ENCODE data around the gene CYB5R2. TPM values are rescaled to one million over a fixed set of nuclear protein-coding genes. Genes with fewer than 3 reads are reported as not detected.
A peak's percentile ranks its signal among the peaks of the same experiment; 100 is the strongest.

CYB5R2 gene
- total RNA-seq, 1 donor from 2014 or later = 2.6 TPM

GRCh38 chr11:7632211-7632610, 41.1 kb downstream of the CYB5R2 start:
- Histone ChIP-seq H3K4me1 (ENCODE audit: control insufficient read depth in 3 of 3, insufficient read depth in 3 of 3, low read length in 3 of 3) (peaks cover 5 to 22% (median 18%) of the 10 kb centered on the region in 3 donors), H3K36me3 (ENCODE audit: control insufficient read depth in 3 of 3, insufficient read depth in 3 of 3, low read length in 3 of 3) (peaks cover 66 to 78% (median 76%) of the 10 kb centered on the region in 3 donors), H3K27ac (ENCODE audit: low read depth, low read length) (no peak overlapping the region), H3K4me3 (ENCODE audit: low read length in 3 of 3) (no peak overlapping the region), H3K27me3 (ENCODE audit: control insufficient read depth in 3 of 3, insufficient read depth in 3 of 3, low read length in 3 of 3) (no peaks in the 10 kb centered on the region), H3K9ac (ENCODE audit: low read depth in 1 of 3, low read length in 3 of 3) (no peak overlapping the region), H3K9me3 (ENCODE audit: control insufficient read depth in 3 of 3, low read length in 3 of 3) (no peaks in the 10 kb centered on the region)

GRCh38 chr11:7630002-7630401, 43.3 kb downstream of the CYB5R2 start:
- no peak overlapping the region for H3K4me3 ChIP-seq (ENCODE audit: low read length in 3 of 3)
- H3K27me3 ChIP-seq (ENCODE audit: control insufficient read depth in 3 of 3, insufficient read depth in 3 of 3, low read length in 3 of 3) = no peaks in the 10 kb centered on the region
- no peaks in the 10 kb centered on the region for H3K9me3 ChIP-seq (ENCODE audit: control insufficient read depth in 3 of 3, low read length in 3 of 3)
- H3K27ac ChIP-seq (ENCODE audit: low read depth, low read length) = no peak overlapping the region
- H3K9ac ChIP-seq (ENCODE audit: low read depth in 1 of 3, low read length in 3 of 3) = no peak overlapping the region
- H3K36me3 ChIP-seq (ENCODE audit: control insufficient read depth in 3 of 3, insufficient read depth in 3 of 3, low read length in 3 of 3) = peaks cover 66 to 79% (median 74%) of the 10 kb centered on the region in 3 donors
- H3K4me1 ChIP-seq (ENCODE audit: control insufficient read depth in 3 of 3, insufficient read depth in 3 of 3, low read length in 3 of 3) = peaks cover 5 to 22% (median 14%) of the 10 kb centered on the region in 3 donors

- Histone ChIP-seq H3K36me3 (ENCODE audit: control insufficient read depth in 3 of 3, insufficient read depth in 3 of 3, low read length in 3 of 3) (peaks cover 60 to 73% (median 63%) of the 10 kb centered on the region in 3 donors), H3K27me3 (ENCODE audit: control insufficient read depth in 3 of 3, insufficient read depth in 3 of 3, low read length in 3 of 3) (no peaks in the 10 kb centered on the region), H3K27ac (ENCODE audit: low read depth, low read length) (peak overlapping the region; percentile 28), H3K9ac (ENCODE audit: low read depth in 1 of 3, low read length in 3 of 3) (no peak overlapping the region), H3K4me3 (ENCODE audit: low read length in 3 of 3) (no peak overlapping the region), H3K9me3 (ENCODE audit: control insufficient read depth in 3 of 3, low read length in 3 of 3) (no peaks in the 10 kb centered on the region), H3K4me1 (ENCODE audit: control insufficient read depth in 3 of 3, insufficient read depth in 3 of 3, low read length in 3 of 3) (peaks cover 5 to 22% (median 12%) of the 10 kb centered on the region in 3 donors)
These were observed 44.6 kb downstream of the CYB5R2 start for GRCh38 chr11:7628660-7629059.

GRCh38 chr11:7622721-7623120, 50.6 kb downstream of the CYB5R2 start:
- no peaks in the 10 kb centered on the region for H3K9me3 ChIP-seq (ENCODE audit: control insufficient read depth in 3 of 3, low read length in 3 of 3)
- H3K27ac ChIP-seq (ENCODE audit: low read depth, low read length) = no peak overlapping the region
- H3K9ac ChIP-seq (ENCODE audit: low read depth in 1 of 3, low read length in 3 of 3) = no peak overlapping the region
- H3K36me3 ChIP-seq (ENCODE audit: control insufficient read depth in 3 of 3, insufficient read depth in 3 of 3, low read length in 3 of 3) = peaks cover 41 to 56% (median 45%) of the 10 kb centered on the region in 3 donors
- peaks cover 0 to 4% (median 0%) of the 10 kb centered on the region in 3 donors for H3K4me1 ChIP-seq (ENCODE audit: control insufficient read depth in 3 of 3, insufficient read depth in 3 of 3, low read length in 3 of 3)
- no peak overlapping the region for H3K4me3 ChIP-seq (ENCODE audit: low read length in 3 of 3)
- H3K27me3 ChIP-seq (ENCODE audit: control insufficient read depth in 3 of 3, insufficient read depth in 3 of 3, low read length in 3 of 3) = no peaks in the 10 kb centered on the region

- Histone ChIP-seq H3K27me3 (ENCODE audit: control insufficient read depth in 3 of 3, insufficient read depth in 3 of 3, low read length in 3 of 3) (no peaks in the 10 kb centered on the region), H3K27ac (ENCODE audit: low read depth, low read length) (no peak overlapping the region)
These were observed 51.7 kb downstream of the CYB5R2 start for GRCh38 chr11:7621554-7621953.

GRCh38 chr11:7621090-7621489, 52.2 kb downstream of the CYB5R2 start:
- H3K4me3 ChIP-seq (ENCODE audit: low read length in 3 of 3) = no peak overlapping the region
- H3K9me3 ChIP-seq (ENCODE audit: control insufficient read depth in 3 of 3, low read length in 3 of 3) = no peaks in the 10 kb centered on the region
- peaks cover 42 to 59% (median 45%) of the 10 kb centered on the region in 3 donors for H3K36me3 ChIP-seq (ENCODE audit: control insufficient read depth in 3 of 3, insufficient read depth in 3 of 3, low read length in 3 of 3)
- H3K27ac ChIP-seq (ENCODE audit: low read depth, low read length) = no peak overlapping the region
- H3K27me3 ChIP-seq (ENCODE audit: control insufficient read depth in 3 of 3, insufficient read depth in 3 of 3, low read length in 3 of 3) = no peaks in the 10 kb centered on the region
- H3K4me1 ChIP-seq (ENCODE audit: control insufficient read depth in 3 of 3, insufficient read depth in 3 of 3, low read length in 3 of 3) = peaks cover 0 to 4% (median 0%) of the 10 kb centered on the region in 3 donors
- H3K9ac ChIP-seq (ENCODE audit: low read depth in 1 of 3, low read length in 3 of 3) = no peak overlapping the region

More at GRCh38 chr11:7621554-7621953, 51.7 kb downstream of the CYB5R2 start:
- Histone ChIP-seq H3K9ac (ENCODE audit: low read depth in 1 of 3, low read length in 3 of 3) (no peak overlapping the region), H3K4me3 (ENCODE audit: low read length in 3 of 3) (no peak overlapping the region), H3K4me1 (ENCODE audit: control insufficient read depth in 3 of 3, insufficient read depth in 3 of 3, low read length in 3 of 3) (peaks cover 0 to 4% (median 0%) of the 10 kb centered on the region in 3 donors), H3K9me3 (ENCODE audit: control insufficient read depth in 3 of 3, low read length in 3 of 3) (no peaks in the 10 kb centered on the region), H3K36me3 (ENCODE audit: control insufficient read depth in 3 of 3, insufficient read depth in 3 of 3, low read length in 3 of 3) (peaks cover 42 to 60% (median 47%) of the 10 kb centered on the region in 3 donors)

- no peaks in the 10 kb centered on the region for H3K27me3 ChIP-seq (ENCODE audit: control insufficient read depth in 3 of 3, insufficient read depth in 3 of 3, low read length in 3 of 3)
- no peak overlapping the region for H3K9ac ChIP-seq (ENCODE audit: low read depth in 1 of 3, low read length in 3 of 3)
- H3K4me1 ChIP-seq (ENCODE audit: control insufficient read depth in 3 of 3, insufficient read depth in 3 of 3, low read length in 3 of 3) = peaks cover 0 to 4% (median 0%) of the 10 kb centered on the region in 3 donors
- H3K4me3 ChIP-seq (ENCODE audit: low read length in 3 of 3) = no peak overlapping the region
- H3K36me3 ChIP-seq (ENCODE audit: control insufficient read depth in 3 of 3, insufficient read depth in 3 of 3, low read length in 3 of 3) = peaks cover 31 to 46% (median 37%) of the 10 kb centered on the region in 3 donors
- H3K27ac ChIP-seq (ENCODE audit: low read depth, low read length) = no peak overlapping the region
- H3K9me3 ChIP-seq (ENCODE audit: control insufficient read depth in 3 of 3, low read length in 3 of 3) = no peaks in the 10 kb centered on the region
These were observed 54.0 kb downstream of the CYB5R2 start for GRCh38 chr11:7619322-7619721.

- peaks cover 16 to 39% (median 28%) of the 10 kb centered on the region in 3 donors for H3K36me3 ChIP-seq (ENCODE audit: control insufficient read depth in 3 of 3, insufficient read depth in 3 of 3, low read length in 3 of 3)
These were observed 56.3 kb downstream of the CYB5R2 start for GRCh38 chr11:7617032-7617431.

More at GRCh38 chr11:7617032-7617431, 56.3 kb downstream of the CYB5R2 start:
- no peak overlapping the region for H3K9ac ChIP-seq (ENCODE audit: low read depth in 1 of 3, low read length in 3 of 3)
- peaks cover 0 to 20% (median 8%) of the 10 kb centered on the region in 3 donors for H3K4me1 ChIP-seq (ENCODE audit: control insufficient read depth in 3 of 3, insufficient read depth in 3 of 3, low read length in 3 of 3)
- no peaks in the 10 kb centered on the region for H3K9me3 ChIP-seq (ENCODE audit: control insufficient read depth in 3 of 3, low read length in 3 of 3)
- no peak overlapping the region for H3K4me3 ChIP-seq (ENCODE audit: low read length in 3 of 3)
- no peak overlapping the region for H3K27ac ChIP-seq (ENCODE audit: low read depth, low read length)
- H3K27me3 ChIP-seq (ENCODE audit: control insufficient read depth in 3 of 3, insufficient read depth in 3 of 3, low read length in 3 of 3) = no peaks in the 10 kb centered on the region

Other genes with a start within 250 kb of the CYB5R2 start
- 29.2 TPM for gene OLFML1, start 188.0 kb downstream of the CYB5R2 start, total RNA-seq
- 65.8 TPM for gene PPFIBP2, start 159.5 kb downstream of the CYB5R2 start, total RNA-seq
- not detected for gene OVCH2, start 33.0 kb upstream of the CYB5R2 start, total RNA-seq
- not detected for gene OR5P2, start 123.4 kb upstream of the CYB5R2 start, total RNA-seq
- not detected for gene OR5P3, start 157.3 kb upstream of the CYB5R2 start, total RNA-seq